Right kidney (tissue), 1 donor: ENCODE results near the gene RAB3C.

Experiments used
- DNase-seq: peaks from one replicate; pipeline ENCODE4 v3.0.0-alpha.2; 2016

Gene RAB3C

GRCh38 chr5:58735637-58736036 is 152.8 kb downstream of the RAB3C start:
- no peak for DNase-seq

- no peak for DNase-seq
These were observed 153.3 kb downstream of the RAB3C start for GRCh38 chr5:58736214-58736613.

- no peak for DNase-seq
These were observed 154.8 kb downstream of the RAB3C start for GRCh38 chr5:58737671-58738070.

GRCh38 chr5:58738336-58738735 is 155.5 kb downstream of the RAB3C start:
- no peak for DNase-seq

GRCh38 chr5:58739051-58739450 is 156.2 kb downstream of the RAB3C start:
- DNase-seq, result no peak

GRCh38 chr5:58740956-58741355 is 158.1 kb downstream of the RAB3C start:
- DNase-seq, result no peak

GRCh38 chr5:58745350-58745749 is 162.5 kb downstream of the RAB3C start:
- DNase-seq, result no peak

- DNase-seq, result no peak
These were observed 163.4 kb downstream of the RAB3C start for GRCh38 chr5:58746321-58746720.

GRCh38 chr5:58750036-58750435 is 167.2 kb downstream of the RAB3C start:
- DNase-seq, result no peak

GRCh38 chr5:58751222-58751837 is 168.5 kb downstream of the RAB3C start:
- no peak for DNase-seq

GRCh38 chr5:58752104-58752503 is 169.2 kb downstream of the RAB3C start:
- no peak for DNase-seq

GRCh38 chr5:58753446-58753845 is 170.6 kb downstream of the RAB3C start:
- no peak for DNase-seq

- DNase-seq, result no peak
These were observed 171.4 kb downstream of the RAB3C start for GRCh38 chr5:58754250-58754649.

- no peak for DNase-seq
These were observed 172.5 kb downstream of the RAB3C start for GRCh38 chr5:58755397-58755796.

- DNase-seq, result no peak
These were observed 176.9 kb downstream of the RAB3C start for GRCh38 chr5:58759745-58760144.

- no peak for DNase-seq
These were observed 177.3 kb downstream of the RAB3C start for GRCh38 chr5:58760222-58760621.

GRCh38 chr5:58761407-58761806 is 178.5 kb downstream of the RAB3C start:
- DNase-seq, result no peak

GRCh38 chr5:58763390-58763789 is 180.5 kb downstream of the RAB3C start:
- DNase-seq, result no peak

GRCh38 chr5:58764199-58764598 is 181.3 kb downstream of the RAB3C start:
- DNase-seq, result no peak

- no peak for DNase-seq
These were observed 182.2 kb downstream of the RAB3C start for GRCh38 chr5:58765058-58765457.

- DNase-seq, result no peak
These were observed 184.2 kb downstream of the RAB3C start for GRCh38 chr5:58767104-58767503.

- DNase-seq, result no peak
These were observed 187.3 kb downstream of the RAB3C start for GRCh38 chr5:58770136-58770535.

- no peak for DNase-seq
These were observed 188.9 kb downstream of the RAB3C start for GRCh38 chr5:58771796-58772195.

- DNase-seq, result no peak
These were observed 191.0 kb downstream of the RAB3C start for GRCh38 chr5:58773744-58774441.
